KBM-7 (cell line): ENCODE data around the gene UBR4.

Source experiments
- DNase-seq: peaks from one replicate; pipeline ENCODE4 v3.0.0-alpha.2; 2015
- in situ Hi-C: fragments of 300-500 bp; cut with MboI; formaldehyde crosslinking; loops from 2 replicates; pipeline ENCODE4 v1.14.3; 2020; ENCODE audit warnings: low sequenced_read_pairs, low pct_unique_long_range_greater_than_20kb, mixed read lengths

Gene UBR4

GRCh38 chr1:19049128-19049768 is 160.8 kb downstream of the UBR4 start:
- no peak for DNase-seq
- in situ Hi-C loops: no loop called here

DNA sequence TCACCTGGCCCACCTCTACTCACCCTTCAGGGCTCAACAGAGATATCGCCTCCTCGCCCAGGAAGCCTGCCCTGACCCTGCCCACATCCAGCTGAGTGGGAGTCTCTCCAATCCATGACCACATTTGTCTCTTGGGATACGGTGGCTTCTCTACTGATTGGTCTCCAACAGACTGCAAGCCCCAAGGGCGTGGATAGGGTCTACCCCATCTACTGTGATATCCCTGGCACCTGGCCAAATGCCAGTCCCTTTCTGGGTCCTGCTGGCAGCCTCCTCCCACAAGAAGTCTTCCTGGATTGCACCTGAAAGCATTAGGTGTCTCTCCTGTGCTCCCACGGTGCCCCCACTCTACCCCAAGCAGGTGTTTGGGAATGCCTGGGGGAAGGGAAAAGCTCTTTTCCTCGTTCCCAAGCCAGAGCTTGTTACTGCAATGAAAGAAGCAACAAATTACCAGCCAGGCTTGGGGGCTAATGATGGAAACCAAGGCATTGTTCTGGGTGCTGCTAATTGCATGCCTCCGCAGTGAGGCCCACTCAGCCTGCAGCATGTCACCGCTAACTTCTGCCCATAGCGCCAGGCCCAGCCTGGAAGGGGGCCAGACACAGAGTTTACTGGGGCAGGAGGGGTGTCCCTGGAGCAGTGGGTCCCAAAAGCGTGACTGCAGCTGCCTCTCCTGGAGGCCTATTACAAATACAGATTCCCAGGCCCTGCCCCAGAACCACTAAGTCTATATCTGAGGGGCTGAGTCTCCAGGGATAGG is 162.9 kb downstream of the UBR4 start:
- DNase-seq: no peak
- in situ Hi-C loops: no loop called here

DNA sequence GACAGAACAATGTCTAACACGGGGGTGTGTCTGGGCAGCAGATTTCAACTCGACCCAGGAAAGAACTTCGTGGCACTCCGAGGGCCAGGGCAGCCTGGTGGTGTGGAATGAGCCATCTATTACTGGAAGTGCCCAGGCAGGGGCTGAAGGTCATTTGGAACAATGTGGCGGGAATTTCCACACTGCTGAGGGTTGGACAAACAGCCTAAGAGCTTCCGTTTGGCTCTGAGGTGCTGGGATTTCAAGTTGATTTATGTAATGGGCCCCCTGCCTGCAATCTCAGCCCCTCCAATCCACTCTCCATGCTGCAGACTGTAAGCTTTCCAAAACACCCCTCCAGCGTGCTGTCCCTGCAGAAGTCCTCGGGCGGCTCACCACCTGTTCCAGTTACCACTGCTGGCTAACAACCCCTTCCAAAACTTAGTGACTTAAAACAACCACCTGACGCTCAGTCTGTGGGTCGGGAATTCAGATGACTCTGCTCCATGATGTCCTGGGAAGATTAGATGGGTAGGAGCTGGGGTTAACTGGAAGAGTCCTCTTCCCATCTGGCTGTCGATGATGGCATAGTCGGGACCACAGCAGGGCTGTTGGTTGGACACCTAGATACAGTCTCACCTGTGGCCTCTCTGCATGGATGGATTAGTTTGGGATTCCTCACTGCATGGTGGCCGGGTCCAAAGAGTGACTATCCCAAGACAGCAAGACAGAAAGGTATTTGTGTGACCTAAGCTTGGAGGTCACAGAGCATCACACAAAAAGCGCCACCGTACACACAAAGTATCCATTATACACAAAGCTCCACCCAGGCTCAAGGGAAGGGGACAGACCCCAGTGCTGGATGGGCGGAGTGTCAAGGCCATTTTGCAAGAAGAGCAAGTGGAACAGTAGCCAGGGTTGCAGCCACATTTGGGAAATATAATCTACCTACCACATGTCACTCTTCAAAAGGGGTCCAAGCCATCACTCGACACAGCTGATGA is 163.9 kb downstream of the UBR4 start:
- in situ Hi-C loops: no loop called here
- no peak for DNase-seq

GRCh38 chr1:19044975-19045831 is 164.9 kb downstream of the UBR4 start:
- in situ Hi-C loops: no loop called here
- no peak for DNase-seq

DNA sequence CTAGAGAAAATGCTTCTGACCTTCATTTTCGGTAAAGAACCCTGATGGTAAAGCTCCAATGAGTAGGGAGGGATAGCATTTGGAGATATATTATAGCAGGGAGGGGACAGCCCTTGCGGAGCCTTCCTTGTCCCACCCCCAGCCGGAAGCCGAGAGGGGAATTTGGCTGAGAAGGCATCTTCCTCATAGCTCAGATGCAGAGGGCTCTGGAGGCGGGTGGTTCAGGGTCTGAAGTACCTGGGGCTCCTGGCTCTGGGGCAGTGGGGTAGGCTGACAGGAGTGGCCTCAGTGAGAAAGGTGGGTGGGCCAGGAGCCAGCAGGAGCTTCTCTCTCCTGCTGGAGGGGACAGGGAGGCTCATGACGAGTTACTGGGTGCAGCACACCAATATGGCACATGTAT is 165.6 kb downstream of the UBR4 start:
- no peak for DNase-seq
- in situ Hi-C loops: no loop called here

DNA sequence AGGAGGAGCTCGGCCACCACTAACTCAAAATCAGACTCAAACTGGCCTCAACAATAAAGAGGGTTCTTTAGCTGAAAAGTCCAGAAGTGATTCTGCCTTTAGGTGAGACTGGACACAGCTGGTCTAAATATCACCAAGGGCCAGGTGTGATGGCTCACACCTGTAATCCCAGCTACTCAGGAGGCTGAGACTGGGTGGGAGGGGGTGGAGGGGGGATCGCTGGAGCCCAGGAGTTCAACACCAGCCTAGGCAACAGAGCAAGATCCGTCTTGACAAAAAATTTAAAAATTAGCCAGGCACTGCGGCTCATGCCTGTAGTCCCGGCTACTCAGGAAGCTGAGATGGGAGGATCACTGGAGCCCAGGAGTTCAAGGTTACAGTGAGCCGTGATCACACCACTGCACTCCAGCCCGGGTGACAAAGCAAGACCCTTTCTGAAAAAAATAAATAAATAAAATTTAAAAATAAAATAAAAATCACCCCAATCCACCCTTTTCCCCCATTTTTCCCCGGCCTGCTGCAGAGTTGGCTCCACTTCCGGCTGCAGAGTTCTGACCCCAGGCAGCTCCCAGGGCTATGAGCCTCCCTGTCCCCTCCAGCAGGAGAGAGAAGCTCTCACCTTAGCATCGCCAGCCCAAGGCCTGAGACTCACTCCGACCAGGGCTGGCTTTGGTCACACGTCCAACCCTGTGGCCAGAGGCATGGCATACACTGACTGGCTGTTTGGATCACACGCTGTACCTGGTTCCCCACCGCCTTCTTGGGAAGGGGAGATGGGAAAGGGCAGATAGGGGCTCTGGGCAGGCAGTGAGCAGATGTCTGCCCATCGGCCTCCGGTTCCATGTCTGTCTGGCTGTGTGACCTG is 166.3 kb downstream of the UBR4 start:
- DNase-seq: no peak
- in situ Hi-C loops: no loop called here

DNA sequence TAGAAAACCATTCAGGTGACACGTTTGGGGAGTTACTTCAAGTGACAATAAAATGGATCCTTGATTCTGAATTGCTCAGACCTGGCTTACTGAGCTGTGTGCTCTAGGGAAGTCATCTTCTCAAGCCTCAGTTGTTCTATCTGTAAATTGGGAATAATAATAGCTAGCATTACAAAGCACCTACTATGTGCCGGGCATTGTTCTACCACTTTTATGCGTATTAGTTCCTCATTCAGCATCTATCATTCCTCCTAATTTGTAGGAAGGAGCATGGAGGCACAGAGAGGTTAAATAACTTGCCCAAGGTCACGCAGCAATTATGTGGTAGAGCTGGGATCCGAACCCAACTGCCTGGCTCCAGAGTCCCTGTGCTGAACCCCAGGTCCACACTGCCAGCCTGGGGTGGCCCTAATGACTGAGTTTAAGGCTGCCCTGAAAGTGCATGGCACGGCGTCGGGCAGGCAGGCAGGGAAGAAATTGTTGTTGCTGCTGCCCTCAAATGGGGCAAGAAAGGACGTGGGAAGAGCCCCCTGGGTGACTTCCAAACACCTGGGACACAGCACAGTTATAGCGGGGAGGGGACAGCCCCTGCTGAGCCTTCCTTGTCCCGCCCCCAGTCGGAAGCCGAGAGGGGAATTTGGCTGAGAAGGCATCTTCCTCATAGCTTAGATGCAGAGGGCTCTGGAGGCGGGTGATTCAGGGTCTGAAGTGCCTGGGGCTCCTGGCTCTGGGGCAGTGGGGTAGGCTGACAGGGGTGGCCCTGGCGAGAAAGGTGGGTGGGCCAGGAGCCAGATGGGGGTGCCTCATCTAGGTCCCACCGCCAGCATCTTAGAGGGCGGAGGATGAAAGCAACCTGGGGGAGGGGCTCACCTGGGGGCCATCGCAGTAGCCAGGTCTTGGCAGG is 167.1 kb downstream of the UBR4 start:
- in situ Hi-C loops: no loop called here
- no peak for DNase-seq

GRCh38 chr1:19040010-19040680 is 169.9 kb downstream of the UBR4 start:
- in situ Hi-C loops: no loop called here
- DNase-seq: no peak

- no peak for DNase-seq
- in situ Hi-C loops: no loop called here
Observed at GRCh38 chr1:19038732-19039131, 171.3 kb downstream of the UBR4 start.

DNA sequence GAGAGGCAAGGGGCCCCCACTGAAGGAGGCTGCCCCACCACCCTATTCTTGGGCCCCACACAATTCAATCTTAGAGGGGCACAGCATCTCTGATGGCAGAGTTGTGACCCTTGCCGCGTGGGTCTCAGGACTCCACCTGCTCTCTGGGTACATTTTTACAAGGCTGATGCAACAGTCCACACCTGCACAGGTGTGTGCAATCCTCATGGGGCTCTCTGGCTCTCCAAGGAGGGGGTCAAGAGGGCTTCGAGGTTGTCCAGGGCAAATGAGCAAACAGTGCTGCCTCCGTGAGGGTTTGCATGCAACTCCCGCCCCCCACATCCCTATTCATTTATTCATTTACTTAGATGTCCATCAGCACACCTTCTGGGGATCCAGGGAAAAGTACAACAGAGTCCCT is 172.0 kb downstream of the UBR4 start:
- in situ Hi-C loops: no loop called here
- DNase-seq: no peak

- no peak for DNase-seq
- in situ Hi-C loops: no loop called here
Observed at GRCh38 chr1:19037659-19038058, 172.4 kb downstream of the UBR4 start.

- in situ Hi-C loops: no loop called here
Observed at GRCh38 chr1:19036813-19037605, 173.1 kb downstream of the UBR4 start.

DNA sequence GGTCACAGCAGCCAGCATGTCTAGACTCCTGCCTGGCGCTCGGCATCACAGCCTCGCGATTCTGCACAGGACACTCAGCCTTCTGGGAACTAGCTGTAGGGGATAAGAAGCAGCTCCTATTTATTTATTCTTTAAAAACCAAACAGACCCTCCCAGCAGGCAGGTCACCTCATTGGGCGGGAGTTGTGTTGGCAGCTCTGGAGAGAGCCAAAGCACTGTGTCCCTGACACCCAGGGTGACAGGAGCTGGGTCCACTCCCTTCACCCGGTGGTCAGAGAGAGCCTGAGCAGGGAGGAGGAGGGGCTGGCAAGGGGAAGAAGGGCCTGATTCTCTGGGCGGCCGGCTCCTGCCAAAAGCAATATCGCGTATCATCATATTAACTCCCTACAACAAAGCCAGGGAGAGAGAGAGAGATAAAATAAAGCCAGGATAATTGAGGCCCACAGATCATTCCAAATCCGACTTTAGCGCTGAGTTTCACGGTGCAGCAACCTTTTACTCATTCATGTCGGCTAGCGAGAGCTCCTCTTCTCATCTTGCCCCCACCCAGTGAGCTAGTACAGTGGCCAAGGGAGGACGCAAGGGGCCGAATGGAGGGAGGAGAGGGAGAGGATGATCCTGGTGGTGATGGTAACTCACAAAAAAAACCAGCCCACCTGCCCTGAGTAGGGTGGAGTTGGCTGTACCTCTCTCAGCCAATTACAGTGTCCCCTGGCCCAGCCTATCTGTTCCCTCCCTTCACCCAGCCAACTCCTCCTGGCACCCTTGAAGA is 173.8 kb downstream of the UBR4 start:
- in situ Hi-C loops: no loop called here
- DNase-seq: no peak

More at GRCh38 chr1:19036813-19037605, 173.1 kb downstream of the UBR4 start:
- DNase-seq: no peak

DNA sequence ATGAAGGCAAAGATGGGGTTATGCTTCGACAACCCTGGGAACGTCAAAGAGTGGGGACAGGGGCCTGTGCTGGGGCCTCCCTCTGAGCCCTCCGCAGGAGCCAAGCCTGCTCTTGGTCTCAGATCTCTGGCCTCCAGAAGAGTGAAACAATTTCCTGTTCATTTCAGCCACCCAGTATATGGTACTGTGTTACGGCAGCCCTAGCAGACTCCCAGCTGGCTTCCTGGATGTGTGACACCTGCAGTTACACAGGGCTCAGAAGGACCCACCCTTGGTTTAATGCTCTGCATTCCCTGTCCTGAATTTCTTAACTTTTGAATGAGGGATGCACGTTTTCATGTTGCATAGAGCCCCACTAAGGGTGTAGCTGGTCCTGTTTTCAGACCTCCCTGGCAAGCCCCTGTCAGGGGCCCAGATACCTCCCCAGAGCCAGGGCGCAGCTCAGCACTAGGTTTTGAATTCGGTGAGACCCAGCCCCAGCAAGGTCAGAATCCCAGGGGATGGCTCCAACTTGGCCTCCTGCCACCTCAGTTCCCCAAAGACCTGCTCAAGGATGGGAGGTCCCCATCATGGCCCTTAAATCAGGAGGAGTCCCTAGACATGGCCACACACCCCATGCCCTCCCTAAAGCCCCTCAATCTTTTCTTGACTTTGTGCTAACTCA is 174.6 kb downstream of the UBR4 start:
- DNase-seq: no peak
- in situ Hi-C loops: no loop called here

- in situ Hi-C loops: no loop called here
Observed at GRCh38 chr1:19034721-19035120, 175.3 kb downstream of the UBR4 start.

More at GRCh38 chr1:19034721-19035120, 175.3 kb downstream of the UBR4 start:
- DNase-seq: no peak
